Measurements from ENCODE around the gene LRMDA. TPM values are rescaled to one million over a fixed set of nuclear protein-coding genes. Genes with fewer than 3 reads are reported as not detected.

Gene LRMDA
- total RNA-seq, 6 experiments from 2014 or later, result 0.32 TPM; not detected in 5

- TF ChIP-seq CTCF (IDR thresholded peaks at IDR 0.05), result no peak
- Mint-ChIP-seq H3K4me3 (no peak overlapping the region), H3K9me3 (no peaks in the 10 kb centered on the region; the same call in 1 of the 2 replicates), H3K27ac (no peak overlapping the region), H3K36me3 (ENCODE audit: low read depth) (no peaks in the 10 kb centered on the region), H3K27me3 (ENCODE audit: insufficient read depth) (peaks cover 4% of the 10 kb centered on the region), H3K4me1 (ENCODE audit: low read depth) (no peaks in the 10 kb centered on the region)
- DNase-seq, result no peak
These were observed 225.9 kb downstream of the LRMDA start for GRCh38 chr10:75657351-75657750.

GRCh38 chr10:75658036-75658435 lies 226.6 kb downstream of the LRMDA start:
- Mint-ChIP-seq H3K4me1 (ENCODE audit: low read depth) (no peaks in the 10 kb centered on the region), H3K4me3 (no peak overlapping the region), H3K36me3 (ENCODE audit: low read depth) (no peaks in the 10 kb centered on the region), H3K27me3 (ENCODE audit: insufficient read depth) (peaks cover 4% of the 10 kb centered on the region), H3K9me3 (no peaks in the 10 kb centered on the region; the same call in 1 of the 2 replicates), H3K27ac (no peak overlapping the region)
- DNase-seq, result no peak
- no peak for TF ChIP-seq CTCF (IDR thresholded peaks at IDR 0.05)

- H3K9me3 Mint-ChIP-seq, result no peaks in the 10 kb centered on the region; the same call in 1 of the 2 replicates
These were observed 227.1 kb downstream of the LRMDA start for GRCh38 chr10:75658496-75658895.

GRCh38 chr10:75658915-75659314 lies 227.5 kb downstream of the LRMDA start:
- no peak overlapping the region for H3K27ac Mint-ChIP-seq
- no peak overlapping the region for H3K4me3 Mint-ChIP-seq
- H3K36me3 Mint-ChIP-seq (ENCODE audit: low read depth), result no peaks in the 10 kb centered on the region
- no peak for TF ChIP-seq CTCF (IDR thresholded peaks at IDR 0.05)
- H3K27me3 Mint-ChIP-seq (ENCODE audit: insufficient read depth), result peaks cover 4% of the 10 kb centered on the region
- no peak for DNase-seq
- H3K4me1 Mint-ChIP-seq (ENCODE audit: low read depth), result no peaks in the 10 kb centered on the region
- H3K9me3 Mint-ChIP-seq, result no peaks in the 10 kb centered on the region; the same call in 1 of the 2 replicates

More at GRCh38 chr10:75658496-75658895, 227.1 kb downstream of the LRMDA start:
- no peaks in the 10 kb centered on the region for H3K4me1 Mint-ChIP-seq (ENCODE audit: low read depth)
- TF ChIP-seq CTCF (IDR thresholded peaks at IDR 0.05), result no peak
- peaks cover 4% of the 10 kb centered on the region for H3K27me3 Mint-ChIP-seq (ENCODE audit: insufficient read depth)
- H3K36me3 Mint-ChIP-seq (ENCODE audit: low read depth), result no peaks in the 10 kb centered on the region
- H3K27ac Mint-ChIP-seq, result no peak overlapping the region
- DNase-seq, result no peak
- no peak overlapping the region for H3K4me3 Mint-ChIP-seq

- no peak for DNase-seq
These were observed 229.4 kb downstream of the LRMDA start for GRCh38 chr10:75660823-75661222.

More at GRCh38 chr10:75660823-75661222, 229.4 kb downstream of the LRMDA start:
- no peak for TF ChIP-seq CTCF (IDR thresholded peaks at IDR 0.05)
- H3K9me3 Mint-ChIP-seq, result no peaks in the 10 kb centered on the region; the same call in 1 of the 2 replicates
- H3K36me3 Mint-ChIP-seq (ENCODE audit: low read depth), result no peaks in the 10 kb centered on the region
- peaks cover 6% of the 10 kb centered on the region for H3K27me3 Mint-ChIP-seq (ENCODE audit: insufficient read depth)
- H3K4me3 Mint-ChIP-seq, result no peak overlapping the region
- no peak overlapping the region for H3K27ac Mint-ChIP-seq
- no peaks in the 10 kb centered on the region for H3K4me1 Mint-ChIP-seq (ENCODE audit: low read depth)
